ENCODE data around the gene SMIM11. TPM values are rescaled to one million over a fixed set of nuclear protein-coding genes. Genes with fewer than 3 reads are reported as not detected.

Gene SMIM11
- total and polyA plus RNA-seq, 2 experiments from 2014 or later: 6.8 to 15.5 TPM

DNA sequence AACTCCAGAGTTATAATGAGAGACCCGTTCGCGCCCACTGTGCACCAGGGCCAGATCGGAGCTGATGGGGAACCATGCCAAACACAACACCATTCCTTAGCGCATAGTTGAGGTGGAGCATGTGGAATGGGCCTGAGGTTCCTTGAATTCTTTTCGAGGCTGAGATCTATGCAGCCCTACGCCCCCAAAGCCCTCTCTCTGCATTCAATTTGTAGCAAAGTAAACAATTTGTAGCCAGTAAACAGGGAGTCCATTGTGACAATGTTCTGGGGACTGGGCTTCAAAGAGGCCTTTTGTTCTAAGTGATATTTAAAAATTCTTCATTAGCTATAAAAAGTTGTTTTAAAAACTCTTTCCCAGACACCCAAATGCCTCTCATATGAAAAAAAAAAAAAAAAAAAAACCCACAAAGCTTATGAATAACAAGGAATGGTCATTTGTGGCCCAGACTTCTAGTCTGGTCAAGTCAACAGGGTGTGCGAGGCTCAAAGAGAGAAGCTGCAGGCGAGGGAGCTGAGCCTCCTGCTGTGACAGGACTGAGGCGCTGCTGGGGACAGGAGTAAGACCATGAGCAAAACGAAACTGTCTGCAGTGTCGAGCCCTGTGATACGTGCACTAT is 42.1 kb upstream of the SMIM11 start:
- Histone ChIP-seq H3K9ac (no peak overlapping the region), H3K36me3 (ENCODE audit: low read depth) (no peaks in the 10 kb centered on the region), H3K79me2 (ENCODE audit: insufficient read depth) (no peaks in the 10 kb centered on the region), H3K9me2 (ENCODE audit: insufficient read depth) (no peaks in the 10 kb centered on the region), H3K27me3 (replicated peaks; ENCODE audit: insufficient read depth) (no peaks in the 10 kb centered on the region), H3K4me1 (ENCODE audit: insufficient read depth) (no peaks in the 10 kb centered on the region), H4K20me1 (ENCODE audit: insufficient read depth) (no peaks in the 10 kb centered on the region), H3K4me3 (no peak overlapping the region), H2AFZ (no peak overlapping the region), H3K27ac (no peak overlapping the region), H3K4me2 (ENCODE audit: unreplicated experiment) (no peak overlapping the region), H3K9me3 (ENCODE audit: low read depth) (no peaks in the 10 kb centered on the region), H3F3A (ENCODE audit: insufficient read depth) (peaks cover 10% of the 10 kb centered on the region; the same call in 1 of the 2 replicates)
- no peak for DNase-seq
- TF ChIP-seq EZH2 (IDR thresholded peaks at IDR 0.05; ENCODE audit: insufficient read depth, poor library complexity, severe bottlenecking): no peak
- TF ChIP-seq EZH2phosphoT487 (IDR thresholded peaks at IDR 0.05; ENCODE audit: insufficient read depth, low read depth): no peak
- in situ Hi-C loops (cut with MboI): no loop called here
- WGBS, 2 experiments (ENCODE audit: low coverage in 1 of 2, low lambda C conversion rate in 2 of 2, missing lambda C conversion rate in 2 of 2): 94 to 95% methylated on average over 13 of the region's 13 CpGs

DNA sequence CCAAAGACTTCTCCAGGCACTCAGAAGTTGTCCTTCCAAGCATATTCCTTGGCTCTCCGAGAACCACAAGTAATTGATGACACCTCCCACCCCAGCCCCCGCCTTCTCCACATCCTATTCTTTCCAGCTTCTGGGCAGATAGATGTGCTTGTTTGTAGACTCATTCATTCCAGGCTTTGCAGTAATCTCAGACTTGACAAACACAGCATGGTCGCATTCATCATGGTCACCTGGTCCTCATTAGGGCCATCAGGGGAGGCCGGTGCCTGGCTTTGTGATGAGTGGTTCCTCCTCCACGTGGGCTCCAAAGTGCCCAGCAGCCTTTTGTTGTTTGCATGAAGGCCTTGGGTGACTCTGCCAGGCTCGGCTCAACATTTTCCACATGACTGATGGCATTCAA is 40.0 kb upstream of the SMIM11 start:
- Histone ChIP-seq H3K9me3 (ENCODE audit: low read depth) (no peaks in the 10 kb centered on the region), H3F3A (ENCODE audit: insufficient read depth) (peaks cover 10% of the 10 kb centered on the region; the same call in 1 of the 2 replicates), H4K20me1 (ENCODE audit: insufficient read depth) (no peaks in the 10 kb centered on the region), H3K9ac (no peak overlapping the region), H3K27ac (no peak overlapping the region), H3K27me3 (replicated peaks; ENCODE audit: insufficient read depth) (no peaks in the 10 kb centered on the region), H3K4me2 (ENCODE audit: unreplicated experiment) (no peak overlapping the region), H3K4me1 (ENCODE audit: insufficient read depth) (no peaks in the 10 kb centered on the region), H3K36me3 (ENCODE audit: low read depth) (no peaks in the 10 kb centered on the region), H3K79me2 (ENCODE audit: insufficient read depth) (no peaks in the 10 kb centered on the region), H3K4me3 (no peak overlapping the region), H3K9me2 (ENCODE audit: insufficient read depth) (no peaks in the 10 kb centered on the region), H2AFZ (no peak overlapping the region)
- no peak for TF ChIP-seq EZH2 (IDR thresholded peaks at IDR 0.05; ENCODE audit: insufficient read depth, poor library complexity, severe bottlenecking)
- no peak for TF ChIP-seq EZH2phosphoT487 (IDR thresholded peaks at IDR 0.05; ENCODE audit: insufficient read depth, low read depth)
- WGBS, 2 experiments (ENCODE audit: low coverage in 1 of 2, low lambda C conversion rate in 2 of 2, missing lambda C conversion rate in 2 of 2): 2 to 4% methylated on average over 6 of the region's 6 CpGs
- in situ Hi-C loops (cut with MboI): no loop called here
- peak; percentile 74 for DNase-seq

DNA sequence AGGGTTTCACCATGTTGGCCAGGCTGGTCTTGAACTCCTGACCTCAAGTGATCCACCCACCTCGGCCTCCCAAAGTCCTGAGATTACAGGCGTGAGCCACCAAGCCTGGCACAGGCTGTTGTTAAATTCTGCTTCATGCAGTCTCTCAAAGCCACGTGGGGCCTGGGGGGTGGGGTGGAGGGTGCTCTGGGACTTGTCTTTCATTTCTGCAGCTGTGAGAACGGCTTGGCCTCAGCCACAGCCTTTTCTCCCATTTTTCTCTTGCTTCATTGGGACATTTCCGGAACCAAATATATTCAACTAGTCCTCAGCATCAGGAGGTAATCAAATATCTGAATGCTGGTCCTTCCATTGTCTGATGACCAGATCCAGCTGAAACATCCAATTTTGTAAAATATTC is 39.1 kb upstream of the SMIM11 start:
- 32 to 38% methylated on average over 5 of the region's 5 CpGs for WGBS, 2 experiments (ENCODE audit: low coverage in 1 of 2, low lambda C conversion rate in 2 of 2, missing lambda C conversion rate in 2 of 2)

GRCh38 chr21:34336756-34337391 is 38.4 kb upstream of the SMIM11 start:
- Histone ChIP-seq H4K20me1 (ENCODE audit: insufficient read depth) (no peaks in the 10 kb centered on the region), H3K27me3 (replicated peaks; ENCODE audit: insufficient read depth) (no peaks in the 10 kb centered on the region), H2AFZ (no peak overlapping the region), H3K9me2 (ENCODE audit: insufficient read depth) (no peaks in the 10 kb centered on the region), H3F3A (ENCODE audit: insufficient read depth) (peaks cover 10% of the 10 kb centered on the region; the same call in 1 of the 2 replicates), H3K36me3 (ENCODE audit: low read depth) (no peaks in the 10 kb centered on the region), H3K4me3 (no peak overlapping the region), H3K9ac (no peak overlapping the region), H3K79me2 (ENCODE audit: insufficient read depth) (no peaks in the 10 kb centered on the region), H3K4me2 (ENCODE audit: unreplicated experiment) (no peak overlapping the region), H3K27ac (no peak overlapping the region), H3K4me1 (ENCODE audit: insufficient read depth) (no peaks in the 10 kb centered on the region), H3K9me3 (ENCODE audit: low read depth) (no peaks in the 10 kb centered on the region)
- no peak for DNase-seq
- in situ Hi-C loops (cut with MboI): no loop called here
- 91 to 95% methylated on average over 13 of the region's 13 CpGs for WGBS, 2 experiments (ENCODE audit: low coverage in 1 of 2, low lambda C conversion rate in 2 of 2, missing lambda C conversion rate in 2 of 2)
- TF ChIP-seq EZH2 (IDR thresholded peaks at IDR 0.05; ENCODE audit: insufficient read depth, poor library complexity, severe bottlenecking) (no peak), EZH2phosphoT487 (IDR thresholded peaks at IDR 0.05; ENCODE audit: insufficient read depth, low read depth) (no peak)

More for the DNA sequence above, 39.1 kb upstream of the SMIM11 start:
- in situ Hi-C loops (cut with MboI): no loop called here
- TF ChIP-seq EZH2 (IDR thresholded peaks at IDR 0.05; ENCODE audit: insufficient read depth, poor library complexity, severe bottlenecking) (no peak), EZH2phosphoT487 (IDR thresholded peaks at IDR 0.05; ENCODE audit: insufficient read depth, low read depth) (no peak)
- Histone ChIP-seq H3K4me3 (no peak overlapping the region), H3K4me2 (ENCODE audit: unreplicated experiment) (no peak overlapping the region), H3K4me1 (ENCODE audit: insufficient read depth) (no peaks in the 10 kb centered on the region), H3K9me3 (ENCODE audit: low read depth) (no peaks in the 10 kb centered on the region), H3K36me3 (ENCODE audit: low read depth) (no peaks in the 10 kb centered on the region), H4K20me1 (ENCODE audit: insufficient read depth) (no peaks in the 10 kb centered on the region), H3K9me2 (ENCODE audit: insufficient read depth) (no peaks in the 10 kb centered on the region), H3F3A (ENCODE audit: insufficient read depth) (peaks cover 10% of the 10 kb centered on the region; the same call in 1 of the 2 replicates), H3K27ac (no peak overlapping the region), H3K27me3 (replicated peaks; ENCODE audit: insufficient read depth) (no peaks in the 10 kb centered on the region), H3K9ac (no peak overlapping the region), H3K79me2 (ENCODE audit: insufficient read depth) (no peaks in the 10 kb centered on the region), H2AFZ (no peak overlapping the region)
- no peak for DNase-seq

Measured in GM23248 (cell line).